Muscle of arm (tissue), 12 donors: ENCODE data around the gene EHMT2. TPM values are rescaled to one million over a fixed set of nuclear protein-coding genes. Genes with fewer than 3 reads are reported as not detected.

Experiments
- DNase-seq: peaks from one replicate; pipeline ENCODE4 v3.0.0-alpha.2; 2013
- polyA plus RNA-seq, 12 donors: library from polyadenylated mRNA; unstranded; fragments of 120-200 nt; gene quantifications; one replicate each; pipeline ENCODE4 v1.2.1, GENCODE V29; 2013; ENCODE audit not compliant: insufficient read length in 12 of 12

The EHMT2 gene
- polyA plus RNA-seq, 12 donors, result 26.0 to 62.8 (median 31.4) TPM; not detected in 1

DNA sequence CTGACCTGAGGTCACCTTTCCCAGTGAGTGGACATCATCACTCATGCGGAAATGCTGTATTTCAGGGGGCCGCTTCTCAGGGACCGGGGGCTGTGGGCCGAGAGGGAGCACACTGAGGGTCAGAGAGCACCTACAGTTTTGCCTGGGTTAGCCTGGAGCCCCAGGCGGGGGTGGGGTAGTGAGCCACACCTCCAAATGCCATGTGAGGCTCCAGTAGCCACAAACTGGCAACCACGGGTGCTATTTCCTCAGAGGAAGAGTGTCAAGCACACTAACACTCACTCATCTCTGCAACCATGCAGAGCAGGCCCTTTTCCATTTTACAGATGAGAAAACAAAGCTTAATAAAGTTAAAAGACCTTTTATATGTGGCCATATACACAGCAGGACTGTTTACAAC is 4.7 kb downstream of the EHMT2 start:
- DNase-seq, result no peak

DNA sequence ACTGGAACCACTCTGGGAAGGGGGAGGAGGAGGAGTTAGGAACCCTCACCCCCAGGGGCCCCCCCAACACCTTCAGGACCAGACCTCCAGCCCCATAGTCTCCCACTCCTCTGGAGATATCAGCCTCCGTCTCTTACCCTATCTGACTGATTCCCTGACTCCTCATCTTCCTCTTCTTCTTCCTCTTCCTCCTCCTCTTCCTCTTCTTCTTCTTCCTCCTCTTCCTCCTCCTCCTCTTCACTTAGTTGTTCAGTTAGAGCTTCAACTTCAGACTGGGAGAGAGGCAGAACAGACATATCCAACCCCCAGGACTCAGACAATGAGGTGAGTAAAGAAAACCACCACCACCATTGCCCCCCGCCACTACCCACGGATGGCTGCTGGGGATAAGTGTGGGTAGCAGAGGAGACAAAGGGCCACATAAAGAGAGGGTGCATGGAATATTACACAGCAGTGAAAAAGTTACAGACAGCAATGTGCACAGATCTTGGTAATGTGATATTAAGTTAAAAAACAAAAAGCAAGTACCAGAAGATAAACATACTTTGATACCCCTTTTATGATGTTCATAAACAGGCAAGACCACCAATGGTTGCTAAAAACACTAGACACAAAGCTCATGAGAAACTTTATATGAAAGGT is 8.0 kb downstream of the EHMT2 start:
- no peak for DNase-seq

DNA sequence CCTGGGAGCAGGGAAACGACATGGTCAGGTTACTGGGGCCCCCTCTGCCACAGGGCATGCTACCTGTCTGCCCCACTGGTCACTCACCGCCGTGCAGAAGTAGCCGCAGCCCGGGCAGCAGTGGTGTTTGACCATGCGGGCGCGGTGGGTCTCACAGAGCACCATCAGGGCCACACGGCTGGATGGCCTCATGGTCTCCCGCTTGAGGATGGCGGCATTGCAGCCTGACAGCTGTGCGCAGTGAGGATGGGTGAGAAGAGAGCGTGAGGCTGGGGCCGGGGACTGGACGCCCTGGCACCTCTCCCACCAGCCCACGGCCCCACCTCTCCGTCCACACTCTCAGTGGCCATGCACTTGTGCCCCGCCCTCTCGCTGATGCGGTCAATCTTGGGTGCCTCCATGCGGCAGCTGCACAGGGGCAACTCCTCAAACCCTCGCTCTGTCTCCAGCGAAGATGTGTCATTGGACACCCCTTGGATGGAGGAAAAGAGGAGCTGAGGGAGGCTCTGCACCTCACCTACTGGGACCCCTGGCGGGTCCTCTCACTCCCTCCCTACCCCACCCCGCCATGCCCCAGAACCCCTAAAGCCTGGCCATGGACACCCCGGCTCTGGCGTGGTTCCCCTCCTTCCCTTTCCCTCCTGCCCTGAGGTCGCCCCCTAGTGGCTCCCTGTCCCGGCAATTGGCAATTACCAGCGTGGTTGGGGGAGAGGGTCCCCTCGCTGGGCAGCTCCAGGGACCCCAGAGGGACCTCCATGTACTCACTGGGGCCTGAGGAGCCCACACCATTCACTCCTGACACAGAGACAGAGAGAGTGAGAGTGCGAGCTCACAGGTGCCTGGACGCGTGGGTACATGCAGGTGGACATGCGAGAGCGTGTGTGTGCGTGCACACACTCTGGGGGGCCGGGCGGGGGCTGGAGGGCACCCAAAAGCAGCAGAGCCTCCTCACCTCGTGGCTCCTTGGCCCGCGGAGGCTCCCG is 8.9 kb downstream of the EHMT2 start:
- DNase-seq, result no peak

DNA sequence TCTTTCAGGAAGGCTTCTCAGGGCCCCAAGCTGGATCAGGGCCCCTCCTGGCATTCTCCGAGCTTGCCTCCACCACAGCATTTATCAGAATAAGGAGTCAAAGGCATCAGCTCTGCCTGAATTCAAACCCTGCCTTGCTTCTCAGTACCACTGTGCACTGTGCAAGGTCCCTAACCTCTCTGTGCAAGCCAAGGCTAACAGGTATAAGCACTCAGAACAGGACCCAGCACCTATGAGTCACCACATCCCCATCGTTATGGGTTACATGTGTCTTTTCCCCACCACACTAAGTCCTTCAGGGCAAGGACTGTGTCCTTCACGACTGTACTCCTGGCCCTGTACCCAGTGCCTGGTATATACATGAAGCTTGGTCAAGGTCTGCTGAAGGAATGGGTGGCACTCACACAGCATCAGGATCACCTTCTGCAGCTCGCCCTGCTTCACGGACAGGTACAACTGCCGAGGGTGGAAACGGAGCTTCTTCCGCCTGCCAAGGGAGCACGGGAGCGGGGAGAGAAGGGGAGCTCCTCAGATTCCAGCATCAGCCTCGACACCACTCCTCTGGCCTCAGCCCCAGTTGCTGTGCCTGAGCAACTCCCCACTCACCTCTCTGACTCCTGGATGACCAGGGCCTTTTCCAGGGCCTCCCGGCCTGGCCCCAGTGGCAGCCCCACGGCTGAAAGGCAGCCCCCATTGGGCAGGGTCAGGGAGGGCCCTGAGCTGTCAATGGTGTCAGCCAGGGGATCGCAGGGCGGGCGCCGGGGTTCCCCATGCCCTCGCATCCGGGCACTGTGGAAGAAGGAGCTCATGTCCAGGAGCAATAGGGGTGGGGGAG is 10.1 kb downstream of the EHMT2 start:
- no peak for DNase-seq

DNA sequence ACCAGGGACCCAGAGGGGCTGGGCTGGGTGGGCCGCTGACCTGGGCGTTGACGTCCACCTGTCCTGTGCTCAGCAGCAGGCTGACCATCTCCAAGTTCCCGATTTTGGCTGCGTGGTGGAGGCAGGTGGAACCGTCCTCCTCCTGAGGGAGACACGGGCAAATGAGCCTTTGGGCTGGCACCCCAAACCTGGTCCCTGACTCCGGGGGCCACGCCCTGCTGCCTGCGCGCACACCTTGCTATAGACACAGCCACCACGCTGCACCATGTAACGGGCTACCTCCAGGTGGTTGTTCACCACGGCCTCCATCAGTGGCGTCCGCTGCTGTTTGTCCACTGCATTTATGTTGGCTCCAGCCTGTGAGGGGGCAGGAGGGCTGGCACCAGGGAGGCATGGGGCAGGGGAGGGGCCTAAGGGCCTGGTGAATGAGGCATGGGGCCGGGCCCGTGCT is 10.9 kb downstream of the EHMT2 start:
- no peak for DNase-seq

DNA sequence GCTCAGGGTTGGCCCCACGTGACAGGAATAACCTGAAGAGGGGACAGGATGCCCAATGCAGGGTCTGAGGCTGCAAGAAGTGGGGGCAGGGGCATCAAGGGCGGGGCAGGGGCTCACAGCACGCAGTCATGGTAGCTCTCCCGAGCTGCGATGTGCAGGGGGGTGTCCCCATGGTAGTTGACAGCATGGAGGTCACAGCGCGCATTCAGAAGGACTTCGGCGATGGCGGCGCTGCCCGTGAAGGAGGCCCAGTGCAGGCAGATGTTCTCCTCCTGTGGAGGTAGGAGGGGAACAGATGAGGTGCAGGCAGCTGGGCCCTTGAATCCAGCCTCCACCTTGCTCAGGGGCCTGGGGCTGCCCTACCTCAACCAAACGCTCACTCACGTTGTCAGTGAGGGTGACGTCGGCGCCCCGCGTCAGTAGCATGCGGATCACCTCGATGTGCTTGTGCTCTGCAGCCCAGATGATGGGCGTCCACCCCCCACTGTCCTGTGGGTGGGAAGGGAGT is 12.9 kb downstream of the EHMT2 start:
- no peak for DNase-seq

DNA sequence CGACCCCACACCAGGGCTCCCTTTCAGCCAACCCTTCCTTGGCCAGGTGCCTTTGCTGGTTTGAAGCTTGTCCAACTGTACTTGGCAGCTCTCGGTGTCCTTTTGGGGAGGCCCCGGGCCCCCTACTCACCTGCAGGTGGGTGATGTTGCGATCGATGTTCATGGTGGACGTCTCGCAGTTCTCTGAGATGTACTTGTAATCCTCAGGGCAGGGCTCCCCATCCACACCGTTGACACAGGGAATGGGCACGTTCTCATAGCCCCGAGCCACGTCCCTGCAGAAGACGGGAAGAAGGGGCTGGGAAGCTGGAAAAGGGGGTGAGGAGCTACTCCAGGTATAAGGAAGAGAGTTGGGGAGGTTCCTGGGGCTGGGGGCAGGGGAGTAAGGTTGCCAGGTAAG is 13.8 kb downstream of the EHMT2 start:
- DNase-seq, result no peak

DNA sequence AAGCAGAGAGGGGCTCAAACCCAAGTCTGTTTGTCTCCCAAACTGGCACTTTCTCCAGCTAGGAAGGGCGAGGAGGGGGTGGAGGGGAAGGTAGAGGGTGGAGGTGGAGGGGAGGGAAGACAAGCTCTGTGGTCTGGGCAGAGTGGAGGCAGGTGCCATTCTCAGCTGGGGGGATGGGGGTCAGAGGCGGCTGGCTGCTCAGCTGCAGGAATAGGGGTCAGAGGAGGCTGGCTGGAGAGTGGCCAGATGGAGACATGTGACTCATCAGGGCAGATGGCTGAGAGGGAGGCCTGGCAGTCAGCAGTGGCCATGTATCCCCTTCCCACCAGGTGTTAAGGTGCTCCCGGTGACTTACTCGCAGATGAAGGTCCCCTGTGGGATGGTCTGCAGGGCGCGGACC is 15.2 kb downstream of the EHMT2 start:
- DNase-seq, result no peak

DNA sequence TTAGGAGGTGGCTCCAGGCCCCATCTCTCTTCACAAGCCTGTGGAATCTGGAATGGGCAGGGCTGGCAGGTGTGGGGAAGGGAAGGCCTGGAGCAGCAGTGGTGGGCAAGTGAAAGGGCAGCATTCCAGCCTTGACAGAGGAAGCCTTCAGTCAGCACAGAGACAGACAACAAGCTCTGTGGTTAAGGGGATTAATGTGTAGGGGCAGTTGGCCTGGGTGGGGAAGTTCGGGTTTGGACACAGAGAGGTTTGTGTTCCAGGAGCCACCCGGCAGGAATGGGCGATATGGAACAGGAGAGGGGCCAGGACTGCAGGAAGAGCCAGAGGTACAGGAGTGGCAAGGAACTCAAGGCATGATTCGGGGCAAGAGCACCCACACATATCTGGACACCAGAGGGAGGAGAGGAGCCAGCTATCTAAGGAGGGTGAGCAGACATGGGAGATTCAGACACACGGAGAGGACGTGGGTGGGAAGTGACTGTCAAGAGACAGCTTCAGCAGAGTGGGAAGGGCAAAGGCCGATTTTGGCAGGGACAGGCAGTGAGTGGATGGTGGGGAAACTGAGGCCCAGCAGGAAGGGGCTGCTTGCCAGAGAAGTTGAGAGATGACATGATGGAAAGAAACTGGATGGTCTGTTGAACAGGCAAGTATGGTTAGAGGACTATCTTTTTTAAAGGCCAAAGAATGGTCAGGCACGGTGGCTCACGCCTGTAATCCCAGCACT is 16.2 kb downstream of the EHMT2 start:
- DNase-seq, result no peak

DNA sequence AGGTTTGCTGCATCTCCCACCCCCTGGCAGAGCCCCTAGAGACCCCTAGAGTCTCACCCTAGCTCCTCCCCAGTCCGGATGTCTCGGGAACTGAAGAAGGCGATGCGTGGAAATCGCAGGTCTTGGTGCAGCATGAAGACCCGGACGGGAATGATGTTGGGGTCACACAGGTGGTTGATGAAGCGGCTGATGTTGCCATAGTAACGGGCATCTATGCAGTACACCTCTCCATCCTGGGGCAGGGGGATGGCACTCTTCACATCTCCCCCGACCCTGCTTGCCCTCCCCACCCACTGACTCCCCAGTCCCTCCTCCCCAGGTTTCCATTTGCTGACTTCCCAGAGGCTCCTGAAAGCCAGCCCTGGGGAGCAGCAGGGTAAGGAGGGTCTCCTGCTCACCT is 16.9 kb downstream of the EHMT2 start:
- DNase-seq, result no peak

DNA sequence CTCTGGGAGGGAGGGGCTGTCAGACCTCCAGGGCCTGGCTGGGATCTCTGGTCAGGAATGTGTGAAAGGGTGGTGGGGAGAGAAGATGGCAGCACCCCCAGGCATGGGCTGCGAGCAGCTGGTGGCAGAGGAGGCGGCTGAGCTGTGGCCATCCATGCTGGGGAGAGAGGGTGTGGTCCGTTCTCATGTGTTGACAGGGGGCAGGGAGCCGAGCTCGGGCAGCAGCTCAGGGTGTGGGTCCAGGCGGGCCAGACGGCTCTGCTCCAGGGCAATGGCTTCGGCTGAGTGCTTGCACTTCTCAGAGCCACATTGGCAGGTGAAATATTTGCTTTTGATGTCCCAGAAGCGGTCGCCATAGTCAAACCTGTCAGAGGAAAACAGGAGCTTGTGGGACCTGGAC is 17.6 kb downstream of the EHMT2 start:
- no peak for DNase-seq

DNA sequence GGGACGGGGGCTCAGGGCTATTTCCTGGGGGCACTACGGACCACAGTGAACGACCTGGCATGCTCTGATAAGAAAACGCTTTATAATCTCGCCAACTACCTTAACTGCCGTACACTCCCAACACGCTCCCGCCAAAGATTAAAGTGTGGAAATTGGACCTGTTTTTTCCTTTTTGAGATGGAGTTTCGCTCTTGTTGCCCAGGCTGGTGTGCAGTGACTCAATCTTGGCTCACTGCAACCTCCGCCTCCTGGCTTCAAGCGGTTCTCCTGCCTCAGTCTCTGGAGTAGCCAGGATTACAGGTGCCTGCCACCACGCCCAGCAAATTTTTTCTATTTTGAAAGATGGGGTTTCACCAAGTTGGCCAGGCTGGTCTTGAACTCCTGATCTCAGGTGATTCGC is 18.4 kb downstream of the EHMT2 start:
- DNase-seq, result no peak

DNA sequence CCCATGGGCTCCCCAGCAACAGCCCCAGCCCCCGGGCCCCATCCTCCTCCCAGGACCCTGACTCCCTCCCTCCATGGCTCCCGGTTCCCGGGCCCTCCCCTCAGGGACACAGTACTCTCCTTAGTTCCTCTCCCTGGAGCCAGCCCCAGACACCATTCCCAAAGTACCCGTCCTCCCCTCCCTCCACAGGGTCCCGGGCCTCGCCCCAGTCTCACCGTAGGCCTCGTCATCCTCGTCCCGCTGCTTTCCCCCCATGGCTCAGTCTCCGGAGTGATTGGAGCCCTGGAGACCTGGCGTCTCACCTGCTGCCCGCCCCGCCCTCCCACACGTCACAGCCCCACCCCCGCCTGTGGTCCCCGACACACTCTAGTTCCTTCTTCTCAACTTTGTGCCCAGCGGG is 18.8 kb downstream of the EHMT2 start, which contains the start of gene SLC44A4:
SLC44A4 (minus strand) TSS at position 272 of the 400 bp plus-strand sequence; CDS start at position 255, 17 bp downstream.
- DNase-seq, result no peak

DNA sequence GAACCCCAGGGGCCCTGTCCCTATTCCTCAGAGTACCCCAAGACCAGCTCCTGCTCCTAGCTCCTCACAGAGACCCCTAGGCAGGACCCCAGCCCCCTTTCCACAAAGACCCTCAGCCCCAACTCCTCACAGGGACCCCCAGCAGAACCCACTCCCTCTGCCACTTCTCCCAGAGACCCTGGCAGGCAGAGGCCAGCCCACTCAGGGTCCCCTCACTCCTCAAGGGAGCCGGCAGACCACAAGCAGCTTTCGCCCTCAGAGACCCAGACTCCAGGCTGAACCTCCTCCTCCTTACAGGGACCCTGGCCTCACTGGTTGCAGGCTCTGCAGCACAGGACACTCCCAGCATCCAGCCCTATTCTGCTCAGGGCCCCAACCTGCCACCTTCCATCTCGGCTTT is 19.3 kb downstream of the EHMT2 start:
- DNase-seq, result no peak

DNA sequence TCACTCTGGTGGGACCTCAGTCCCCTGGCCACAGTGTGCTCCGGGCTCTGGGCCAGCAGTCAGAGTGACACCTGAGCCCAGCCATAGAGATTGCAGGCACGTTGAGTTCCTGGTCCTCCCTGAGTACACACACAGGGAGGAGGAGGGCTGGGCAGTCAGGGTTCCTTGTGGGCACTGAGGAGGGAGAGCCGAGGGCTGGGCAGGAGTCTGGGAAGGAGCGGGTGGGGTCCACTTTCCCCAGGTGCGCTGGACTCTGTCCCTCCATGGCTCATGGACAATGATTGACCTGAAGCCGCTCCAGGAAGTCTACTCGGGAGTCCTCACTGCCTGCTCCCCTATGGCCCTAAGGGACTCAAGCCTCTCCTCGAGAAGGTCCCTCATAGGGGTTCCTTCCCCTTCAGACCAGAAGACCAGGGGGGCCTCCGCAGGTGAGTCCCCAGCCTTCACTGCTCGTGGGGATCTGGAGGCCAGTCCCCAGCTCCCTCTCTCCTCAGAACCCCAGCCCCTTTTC is 19.8 kb downstream of the EHMT2 start:
- no peak for DNase-seq

DNA sequence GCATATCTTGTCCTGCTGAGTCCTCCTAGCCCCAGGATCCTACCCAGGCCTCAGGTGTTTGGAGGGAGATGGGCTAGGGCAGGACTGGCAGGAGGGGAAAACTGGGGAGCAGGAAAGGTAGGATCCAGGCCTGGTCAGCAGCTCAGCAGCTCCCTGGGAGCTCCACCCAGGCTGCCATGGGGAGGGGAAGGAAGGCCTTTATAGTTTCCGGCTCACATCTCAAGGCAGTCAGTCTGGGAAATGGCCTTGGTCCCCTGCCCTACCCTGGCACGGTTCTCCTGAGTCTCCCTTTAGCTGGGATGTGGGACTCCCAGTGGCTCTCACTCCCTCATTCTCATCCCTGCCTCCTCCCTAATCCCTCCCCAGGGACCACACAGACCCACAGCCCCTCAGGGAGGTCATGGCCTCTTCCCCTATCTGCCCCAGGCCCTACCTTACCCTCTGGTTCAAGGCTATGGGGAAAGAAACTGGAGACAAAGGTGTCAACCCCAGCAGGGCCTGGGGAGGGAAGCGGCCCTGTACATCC is 20.3 kb downstream of the EHMT2 start:
- DNase-seq, result no peak

DNA sequence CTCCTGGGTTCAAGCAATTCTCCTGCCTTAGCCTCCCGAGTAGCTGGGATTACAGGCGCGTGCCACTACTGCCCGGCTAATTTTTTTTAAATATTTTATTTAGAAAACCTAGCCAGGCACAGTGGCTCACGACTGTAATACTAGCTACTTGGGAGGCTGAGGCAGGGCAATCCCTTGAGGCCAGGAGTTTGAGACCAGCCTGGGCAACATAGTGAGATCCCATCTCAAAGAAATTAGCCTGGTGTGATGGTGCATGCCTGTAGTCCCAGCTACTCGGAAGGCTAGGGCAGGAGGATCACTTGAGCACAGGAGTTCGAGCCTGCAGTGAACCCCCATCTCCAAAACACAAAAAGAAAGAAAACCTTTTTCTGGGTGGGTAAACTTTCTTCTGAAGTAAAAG is 21.1 kb downstream of the EHMT2 start:
- no peak for DNase-seq

DNA sequence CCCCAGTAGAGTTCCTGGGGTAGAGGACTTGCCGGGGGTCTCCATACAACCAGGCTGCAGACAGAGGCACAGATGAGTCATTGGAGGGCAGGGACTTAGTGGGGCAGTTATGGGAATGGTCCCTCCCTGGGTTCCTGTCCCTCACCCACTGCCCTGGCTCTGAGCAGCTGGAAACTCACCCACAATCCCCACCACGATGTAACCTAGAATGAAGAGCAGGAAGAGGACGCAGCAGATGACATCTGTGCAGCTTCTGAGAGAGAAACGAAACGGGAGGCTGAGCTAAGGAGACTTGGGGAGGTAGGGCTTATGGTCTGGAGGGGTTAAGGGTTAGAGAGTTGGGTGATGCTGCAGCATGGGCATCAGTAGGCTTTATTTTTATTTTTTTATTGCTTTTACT is 21.6 kb downstream of the EHMT2 start:
- no peak for DNase-seq

DNA sequence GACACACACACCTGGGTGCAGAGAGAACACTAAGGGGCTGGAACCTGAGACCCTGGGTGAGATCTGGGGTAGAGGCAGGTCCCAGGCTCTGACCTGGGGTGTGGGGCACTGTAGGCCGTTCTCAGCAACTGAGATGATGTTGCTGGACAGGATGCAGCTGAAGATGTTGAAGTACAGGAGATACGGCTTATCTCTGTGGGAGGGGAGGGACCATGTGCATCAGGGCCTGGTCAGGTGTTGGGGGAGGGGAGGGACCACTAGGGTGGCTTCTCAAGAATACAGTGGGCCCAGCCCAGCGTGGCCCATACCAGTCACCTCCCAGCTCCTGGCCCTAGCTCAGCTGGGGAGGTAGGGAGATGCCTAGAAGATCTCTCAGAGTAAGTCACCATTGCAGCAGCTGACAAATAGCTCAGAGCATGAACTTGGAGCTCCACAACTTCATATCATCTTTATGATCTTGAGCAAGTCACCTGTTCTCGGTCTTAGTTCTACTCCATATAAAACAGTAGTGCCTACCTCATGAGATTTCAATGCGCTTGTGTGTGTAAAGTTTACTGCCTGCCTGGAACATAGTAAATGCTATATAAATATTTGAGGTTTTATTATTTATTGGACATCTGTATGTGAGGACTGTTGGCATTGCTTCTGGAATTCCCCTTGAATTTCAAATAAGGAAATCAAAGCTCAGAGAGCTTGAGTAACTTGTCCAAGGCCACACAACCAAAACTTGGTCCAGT is 22.5 kb downstream of the EHMT2 start:
- no peak for DNase-seq

DNA sequence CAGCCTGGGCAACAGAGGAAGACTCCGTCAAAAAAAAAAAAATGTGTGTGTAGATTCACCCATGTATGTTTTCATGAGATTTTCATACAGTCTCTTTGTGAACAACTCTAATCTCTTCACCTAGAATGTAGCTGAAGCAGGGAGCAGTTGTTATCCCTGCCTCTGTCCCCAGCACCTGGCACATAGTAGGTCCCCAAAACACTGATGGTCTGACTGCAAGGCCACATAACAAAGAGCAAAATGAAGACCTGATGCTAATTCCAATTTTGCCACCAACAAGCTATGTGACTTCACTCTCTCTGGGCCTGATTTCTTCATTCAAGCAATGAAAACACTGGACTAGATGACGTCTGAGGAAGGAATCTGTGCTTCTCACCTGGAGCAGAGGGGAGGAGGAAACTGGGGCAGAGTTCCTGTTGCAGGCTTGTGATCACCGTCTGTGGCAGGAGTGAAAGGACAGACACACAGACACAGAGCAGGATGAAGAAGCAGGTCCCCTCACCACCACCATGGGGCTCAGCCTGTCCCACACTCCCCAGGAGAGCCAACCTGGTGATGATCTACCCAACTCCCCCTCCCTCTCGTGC is 23.3 kb downstream of the EHMT2 start:
- no peak for DNase-seq
